Thyroid gland (tissue), 4 donors: Measurements from ENCODE around the gene RRM2.

ENCODE experiments used
- POLR2A ChIP-seq, 2 donors: fragments of 450-650 bp; IDR thresholded peaks; one replicate each; pipeline ENCODE4 v1.6.1; 2017; ENCODE audit warnings: antibody characterized with exemption in 2 of 2, mild to moderate bottlenecking in 2 of 2, moderate library complexity in 1 of 2
- TF ChIP-seq, protein P1 (sequence below), 6 experiments: fragments of 200-600 bp in 3 of 6; fragments of 450-650 bp in 3 of 6; sonication (generic) in 3 of 6; IDR thresholded peaks; one replicate each; pipeline ENCODE4 v1.5.1; 2016 to 2019; ENCODE audit warnings: antibody characterized with exemption in 6 of 6, mild to moderate bottlenecking in 2 of 6, inconsistent platforms in 1 of 6, moderate library complexity in 1 of 6

DNA sequence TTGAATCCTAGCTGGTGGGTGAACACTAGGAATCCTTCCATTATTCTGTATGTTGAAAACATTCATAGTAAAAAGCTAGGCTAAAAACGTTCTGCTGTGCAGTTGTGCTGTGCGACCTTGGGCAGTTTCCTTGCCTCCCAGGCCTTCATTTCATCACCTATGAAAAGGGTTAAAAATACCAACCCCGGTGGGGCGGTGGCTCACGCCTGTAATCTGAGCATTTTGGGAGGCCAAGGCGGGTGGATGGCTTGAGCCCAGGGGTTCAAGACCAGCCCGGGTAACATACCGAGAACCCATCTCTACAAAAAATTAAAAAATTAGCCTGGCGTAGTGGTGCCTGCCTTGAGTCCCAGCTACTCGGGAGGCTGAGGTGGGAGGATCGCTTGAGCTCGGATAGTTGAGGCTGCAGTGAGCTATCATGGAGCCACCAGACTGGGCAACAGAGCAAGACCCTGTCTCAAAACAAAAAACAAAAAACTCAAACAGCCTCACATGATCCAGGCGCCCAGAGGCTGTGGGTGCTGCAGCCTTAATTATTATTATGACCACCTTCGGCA, 2.9 kb upstream of the RRM2 start:
- TF ChIP-seq, protein P1, sequence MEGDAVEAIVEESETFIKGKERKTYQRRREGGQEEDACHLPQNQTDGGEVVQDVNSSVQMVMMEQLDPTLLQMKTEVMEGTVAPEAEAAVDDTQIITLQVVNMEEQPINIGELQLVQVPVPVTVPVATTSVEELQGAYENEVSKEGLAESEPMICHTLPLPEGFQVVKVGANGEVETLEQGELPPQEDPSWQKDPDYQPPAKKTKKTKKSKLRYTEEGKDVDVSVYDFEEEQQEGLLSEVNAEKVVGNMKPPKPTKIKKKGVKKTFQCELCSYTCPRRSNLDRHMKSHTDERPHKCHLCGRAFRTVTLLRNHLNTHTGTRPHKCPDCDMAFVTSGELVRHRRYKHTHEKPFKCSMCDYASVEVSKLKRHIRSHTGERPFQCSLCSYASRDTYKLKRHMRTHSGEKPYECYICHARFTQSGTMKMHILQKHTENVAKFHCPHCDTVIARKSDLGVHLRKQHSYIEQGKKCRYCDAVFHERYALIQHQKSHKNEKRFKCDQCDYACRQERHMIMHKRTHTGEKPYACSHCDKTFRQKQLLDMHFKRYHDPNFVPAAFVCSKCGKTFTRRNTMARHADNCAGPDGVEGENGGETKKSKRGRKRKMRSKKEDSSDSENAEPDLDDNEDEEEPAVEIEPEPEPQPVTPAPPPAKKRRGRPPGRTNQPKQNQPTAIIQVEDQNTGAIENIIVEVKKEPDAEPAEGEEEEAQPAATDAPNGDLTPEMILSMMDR (IDR thresholded peaks at IDR 0.05) = no peak
- no peak for TF ChIP-seq POLR2A (IDR thresholded peaks at IDR 0.05)
